Measurements from ENCODE around the gene ARID3A. TPM values are rescaled to one million over a fixed set of nuclear protein-coding genes. Genes with fewer than 3 reads are reported as not detected.
"Not testable (repeated sequence)": the region's sequence is repeated elsewhere in the genome, so short reads cannot be mapped to it uniquely, and the experiment has no call there.

Gene ARID3A
- polyA plus RNA-seq, 2 donors, result 1.3 to 5.2 TPM

- Histone ChIP-seq H3K36me3 (ENCODE audit: control insufficient read depth in 2 of 2, insufficient read depth in 2 of 2, low read length in 1 of 2) (no peaks in the 10 kb centered on the region), H3K4me3 (ENCODE audit: low read depth in 1 of 2, low read length in 2 of 2) (no peak overlapping the region), H3K27ac (ENCODE audit: low read depth in 2 of 2, low read length in 1 of 2) (no peak overlapping the region), H3K4me1 (ENCODE audit: control insufficient read depth in 2 of 2, insufficient read depth in 2 of 2, low read length in 1 of 2) (peaks cover 0 to 8% of the 10 kb centered on the region in 2 donors), H3K9me3 (ENCODE audit: control insufficient read depth in 2 of 2, insufficient read depth in 1 of 2, low read depth in 1 of 2, low read length in 1 of 2) (no peaks in the 10 kb centered on the region), H3K27me3 (ENCODE audit: control insufficient read depth in 1 of 2, insufficient read depth in 2 of 2, low read length in 2 of 2) (no peaks in the 10 kb centered on the region)
- 73 to 83% methylated on average over 14 of the region's 14 CpGs for WGBS, 2 donors
These were observed 26.3 kb downstream of the ARID3A start for GRCh38 chr19:952049-952679.

- H3K9me3 ChIP-seq (ENCODE audit: control insufficient read depth in 2 of 2, insufficient read depth in 1 of 2, low read depth in 1 of 2, low read length in 1 of 2), result no peaks in the 10 kb centered on the region
- WGBS, 2 donors, result 26 to 32% methylated on average over 20 to 21 of the region's 21 CpGs
- H3K36me3 ChIP-seq (ENCODE audit: control insufficient read depth in 2 of 2, insufficient read depth in 2 of 2, low read length in 1 of 2), result no peaks in the 10 kb centered on the region
- H3K27me3 ChIP-seq (ENCODE audit: control insufficient read depth in 1 of 2, insufficient read depth in 2 of 2, low read length in 2 of 2), result no peaks in the 10 kb centered on the region
- H3K4me1 ChIP-seq (ENCODE audit: control insufficient read depth in 2 of 2, insufficient read depth in 2 of 2, low read length in 1 of 2), result peaks cover 0 to 8% of the 10 kb centered on the region in 2 donors
- no peak overlapping the region for H3K4me3 ChIP-seq (ENCODE audit: low read depth in 1 of 2, low read length in 2 of 2)
- H3K27ac ChIP-seq (ENCODE audit: low read depth in 2 of 2, low read length in 1 of 2), result no peak overlapping the region
These were observed 27.0 kb downstream of the ARID3A start for GRCh38 chr19:952680-953444.

- peaks cover 0 to 8% of the 10 kb centered on the region in 2 donors for H3K4me1 ChIP-seq (ENCODE audit: control insufficient read depth in 2 of 2, insufficient read depth in 2 of 2, low read length in 1 of 2)
- H3K27ac ChIP-seq (ENCODE audit: low read depth in 2 of 2, low read length in 1 of 2), result no peak overlapping the region
- H3K27me3 ChIP-seq (ENCODE audit: control insufficient read depth in 1 of 2, insufficient read depth in 2 of 2, low read length in 2 of 2), result no peaks in the 10 kb centered on the region
- no peaks in the 10 kb centered on the region for H3K36me3 ChIP-seq (ENCODE audit: control insufficient read depth in 2 of 2, insufficient read depth in 2 of 2, low read length in 1 of 2)
- H3K9me3 ChIP-seq (ENCODE audit: control insufficient read depth in 2 of 2, insufficient read depth in 1 of 2, low read depth in 1 of 2, low read length in 1 of 2), result no peaks in the 10 kb centered on the region
- H3K4me3 ChIP-seq (ENCODE audit: low read depth in 1 of 2, low read length in 2 of 2), result no peak overlapping the region
- WGBS, 2 donors, result 51 to 54% methylated on average over 33 of the region's 33 CpGs
These were observed 27.8 kb downstream of the ARID3A start for GRCh38 chr19:953445-954271.

GRCh38 chr19:954272-954671 is 28.4 kb downstream of the ARID3A start:
- no peaks in the 10 kb centered on the region for H3K9me3 ChIP-seq (ENCODE audit: control insufficient read depth in 2 of 2, insufficient read depth in 1 of 2, low read depth in 1 of 2, low read length in 1 of 2)
- WGBS, 2 donors, result 81 to 85% methylated on average over 14 of the region's 14 CpGs
- H3K4me3 ChIP-seq (ENCODE audit: low read depth in 1 of 2, low read length in 2 of 2), result no peak overlapping the region
- no peaks in the 10 kb centered on the region for H3K36me3 ChIP-seq (ENCODE audit: control insufficient read depth in 2 of 2, insufficient read depth in 2 of 2, low read length in 1 of 2)
- peaks cover 0 to 8% of the 10 kb centered on the region in 2 donors for H3K4me1 ChIP-seq (ENCODE audit: control insufficient read depth in 2 of 2, insufficient read depth in 2 of 2, low read length in 1 of 2)
- H3K27me3 ChIP-seq (ENCODE audit: control insufficient read depth in 1 of 2, insufficient read depth in 2 of 2, low read length in 2 of 2), result no peaks in the 10 kb centered on the region
- no peak overlapping the region for H3K27ac ChIP-seq (ENCODE audit: low read depth in 2 of 2, low read length in 1 of 2)

- peaks cover 0 to 4% of the 10 kb centered on the region in 2 donors for H3K36me3 ChIP-seq (ENCODE audit: control insufficient read depth in 2 of 2, insufficient read depth in 2 of 2, low read length in 1 of 2)
- H3K4me1 ChIP-seq (ENCODE audit: control insufficient read depth in 2 of 2, insufficient read depth in 2 of 2, low read length in 1 of 2), result peaks cover 0 to 8% of the 10 kb centered on the region in 2 donors
- 88 to 90% methylated on average over 41 to 43 of the region's 43 CpGs for WGBS, 2 donors
- H3K27ac ChIP-seq (ENCODE audit: low read depth in 2 of 2, low read length in 1 of 2), result no peak overlapping the region
- H3K4me3 ChIP-seq (ENCODE audit: low read depth in 1 of 2, low read length in 2 of 2), result no peak overlapping the region
- no peaks in the 10 kb centered on the region for H3K9me3 ChIP-seq (ENCODE audit: control insufficient read depth in 2 of 2, insufficient read depth in 1 of 2, low read depth in 1 of 2, low read length in 1 of 2)
- H3K27me3 ChIP-seq (ENCODE audit: control insufficient read depth in 1 of 2, insufficient read depth in 2 of 2, low read length in 2 of 2), result no peaks in the 10 kb centered on the region
These were observed 29.0 kb downstream of the ARID3A start for GRCh38 chr19:954672-955494.

GRCh38 chr19:955803-956765 is 30.2 kb downstream of the ARID3A start:
- Histone ChIP-seq H3K27me3 (ENCODE audit: control insufficient read depth in 1 of 2, insufficient read depth in 2 of 2, low read length in 2 of 2) (no peaks in the 10 kb centered on the region), H3K9me3 (ENCODE audit: control insufficient read depth in 2 of 2, insufficient read depth in 1 of 2, low read depth in 1 of 2, low read length in 1 of 2) (no peaks in the 10 kb centered on the region), H3K27ac (ENCODE audit: low read depth in 2 of 2, low read length in 1 of 2) (no peak overlapping the region), H3K4me1 (ENCODE audit: control insufficient read depth in 2 of 2, insufficient read depth in 2 of 2, low read length in 1 of 2) (peaks cover 0 to 8% of the 10 kb centered on the region in 2 donors), H3K4me3 (ENCODE audit: low read depth in 1 of 2, low read length in 2 of 2) (no peak overlapping the region), H3K36me3 (ENCODE audit: control insufficient read depth in 2 of 2, insufficient read depth in 2 of 2, low read length in 1 of 2) (peaks cover 0 to 6% of the 10 kb centered on the region in 2 donors)
- 79 to 85% methylated on average over 55 of the region's 55 CpGs for WGBS, 2 donors

- Histone ChIP-seq H3K36me3 (ENCODE audit: control insufficient read depth in 2 of 2, insufficient read depth in 2 of 2, low read length in 1 of 2) (peaks cover 0 to 6% of the 10 kb centered on the region in 2 donors), H3K27ac (ENCODE audit: low read depth in 2 of 2, low read length in 1 of 2) (no peak overlapping the region), H3K4me3 (ENCODE audit: low read depth in 1 of 2, low read length in 2 of 2) (no peak overlapping the region), H3K27me3 (ENCODE audit: control insufficient read depth in 1 of 2, insufficient read depth in 2 of 2, low read length in 2 of 2) (no peaks in the 10 kb centered on the region), H3K9me3 (ENCODE audit: control insufficient read depth in 2 of 2, insufficient read depth in 1 of 2, low read depth in 1 of 2, low read length in 1 of 2) (no peaks in the 10 kb centered on the region), H3K4me1 (ENCODE audit: control insufficient read depth in 2 of 2, insufficient read depth in 2 of 2, low read length in 1 of 2) (peaks cover 0 to 8% of the 10 kb centered on the region in 2 donors)
- 48 to 58% methylated on average over 27 of the region's 27 CpGs for WGBS, 2 donors
These were observed 31.1 kb downstream of the ARID3A start for GRCh38 chr19:956766-957440.

GRCh38 chr19:957578-957977 is 31.7 kb downstream of the ARID3A start:
- H3K4me3 ChIP-seq (ENCODE audit: low read depth in 1 of 2, low read length in 2 of 2); H3K9me3 ChIP-seq (ENCODE audit: control insufficient read depth in 2 of 2, insufficient read depth in 1 of 2, low read depth in 1 of 2, low read length in 1 of 2); H3K4me1 ChIP-seq (ENCODE audit: control insufficient read depth in 2 of 2, insufficient read depth in 2 of 2, low read length in 1 of 2); H3K27ac ChIP-seq (ENCODE audit: low read depth in 2 of 2, low read length in 1 of 2); H3K27me3 ChIP-seq (ENCODE audit: control insufficient read depth in 1 of 2, insufficient read depth in 2 of 2, low read length in 2 of 2); H3K36me3 ChIP-seq (ENCODE audit: control insufficient read depth in 2 of 2, insufficient read depth in 2 of 2, low read length in 1 of 2): not testable (repeated sequence)
- WGBS, 2 donors, result 92 to 93% methylated on average over 9 of the region's 9 CpGs

Measured in esophagus (tissue), 2 donors.